ENCODE results near the gene FITM1. TPM values are rescaled to one million over a fixed set of nuclear protein-coding genes. Genes with fewer than 3 reads are reported as not detected.

Gene FITM1
- total RNA-seq, 1 experiment from 2014 or later: 0.55 TPM

- H3K4me1 ChIP-seq (ENCODE audit: insufficient read depth, low read length): peaks cover 13% of the 10 kb centered on the region
- no peaks in the 10 kb centered on the region for H4K20me1 ChIP-seq (ENCODE audit: low read length)
- DNase-seq (no peak), ATAC-seq (no peak)
- no peaks in the 10 kb centered on the region for H3K79me2 ChIP-seq (ENCODE audit: low read length)
- no peaks in the 10 kb centered on the region for H3K9me2 ChIP-seq (replicated peaks; ENCODE audit: low read length)
- peaks cover 18% of the 10 kb centered on the region for H3K36me3 ChIP-seq (ENCODE audit: low read depth, low read length)
- no peaks in the 10 kb centered on the region for H3K27me3 ChIP-seq (ENCODE audit: low read length)
- TF ChIP-seq, protein P1, sequence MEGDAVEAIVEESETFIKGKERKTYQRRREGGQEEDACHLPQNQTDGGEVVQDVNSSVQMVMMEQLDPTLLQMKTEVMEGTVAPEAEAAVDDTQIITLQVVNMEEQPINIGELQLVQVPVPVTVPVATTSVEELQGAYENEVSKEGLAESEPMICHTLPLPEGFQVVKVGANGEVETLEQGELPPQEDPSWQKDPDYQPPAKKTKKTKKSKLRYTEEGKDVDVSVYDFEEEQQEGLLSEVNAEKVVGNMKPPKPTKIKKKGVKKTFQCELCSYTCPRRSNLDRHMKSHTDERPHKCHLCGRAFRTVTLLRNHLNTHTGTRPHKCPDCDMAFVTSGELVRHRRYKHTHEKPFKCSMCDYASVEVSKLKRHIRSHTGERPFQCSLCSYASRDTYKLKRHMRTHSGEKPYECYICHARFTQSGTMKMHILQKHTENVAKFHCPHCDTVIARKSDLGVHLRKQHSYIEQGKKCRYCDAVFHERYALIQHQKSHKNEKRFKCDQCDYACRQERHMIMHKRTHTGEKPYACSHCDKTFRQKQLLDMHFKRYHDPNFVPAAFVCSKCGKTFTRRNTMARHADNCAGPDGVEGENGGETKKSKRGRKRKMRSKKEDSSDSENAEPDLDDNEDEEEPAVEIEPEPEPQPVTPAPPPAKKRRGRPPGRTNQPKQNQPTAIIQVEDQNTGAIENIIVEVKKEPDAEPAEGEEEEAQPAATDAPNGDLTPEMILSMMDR (conservative IDR thresholded peaks at IDR 0.05; ENCODE audit: low read depth, low read length): no peak
- TF ChIP-seq EZH2phosphoT487 (IDR thresholded peaks at IDR 0.05; ENCODE audit: borderline replicate concordance, low read length): no peak
- TF ChIP-seq EZH2 (IDR thresholded peaks at IDR 0.05; ENCODE audit: low read length, unreplicated experiment): no peak
- no peak overlapping the region for H3K27ac ChIP-seq (ENCODE audit: low read length)
- intact Hi-C loops (cut with micrococcal nuclease): no loop called here
- no peaks in the 10 kb centered on the region for H3K9me3 ChIP-seq (ENCODE audit: low read length)
- H2AFZ ChIP-seq (ENCODE audit: low read length): no peak overlapping the region
- ChIA-PET CTCF (interaction anchor here (1.1 kb wide), 1 partner anchor 53 kb away, joined by 3 read pairs; no protein-coding TSS in a partner anchor), POLR2A (ENCODE audit: unreplicated experiment) (interaction anchor here (1.1 kb wide), 1 partner anchor 21 kb away, joined by 5 read pairs; the partner anchor contains the start of gene EMC9)
- peak overlapping the region; percentile 65 for H3K4me2 ChIP-seq (ENCODE audit: low read length)
- H3F3A ChIP-seq (ENCODE audit: low read length, unreplicated experiment): no peaks in the 10 kb centered on the region
- H3K9ac ChIP-seq (ENCODE audit: low read length): peak overlapping the region; percentile 46; the same call in 1 of the 2 replicates
- H3K4me3 ChIP-seq (ENCODE audit: low read length): peak overlapping the region; percentile 47; the same call in 1 of the 2 replicates
- BruUV-seq (replicated peaks): no TSS peak
These were observed 31.6 kb downstream of the FITM1 start for GRCh38 chr14:24162093-24162492.

DNA sequence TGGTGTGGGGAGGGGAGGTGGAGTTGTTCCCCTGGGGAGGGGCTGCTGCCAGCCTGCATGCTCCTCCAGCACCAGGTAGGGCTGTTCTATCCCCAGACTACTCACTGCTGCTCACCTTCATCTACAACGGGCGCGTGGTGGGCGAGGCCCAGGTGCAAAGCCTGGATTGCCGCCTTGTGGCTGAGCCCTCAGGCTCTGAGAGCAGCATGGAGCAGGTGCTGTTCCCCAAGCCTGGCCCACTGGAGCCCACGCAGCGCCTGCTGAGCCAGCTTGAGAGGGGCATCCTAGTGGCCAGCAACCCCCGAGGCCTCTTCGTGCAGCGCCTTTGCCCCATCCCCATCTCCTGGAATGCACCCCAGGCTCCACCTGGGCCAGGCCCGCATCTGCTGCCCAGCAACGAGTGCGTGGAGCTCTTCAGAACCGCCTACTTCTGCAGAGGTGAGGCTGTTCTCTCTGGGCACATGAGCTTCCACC is 34.1 kb downstream of the FITM1 start:
- Histone ChIP-seq H3K9me3 (ENCODE audit: low read length) (no peaks in the 10 kb centered on the region), H3F3A (ENCODE audit: low read length, unreplicated experiment) (no peaks in the 10 kb centered on the region), H4K20me1 (ENCODE audit: low read length) (no peaks in the 10 kb centered on the region), H2AFZ (ENCODE audit: low read length) (no peak overlapping the region), H3K4me1 (ENCODE audit: insufficient read depth, low read length) (peaks cover 13% of the 10 kb centered on the region), H3K9ac (ENCODE audit: low read length) (no peak overlapping the region), H3K27me3 (ENCODE audit: low read length) (no peaks in the 10 kb centered on the region), H3K79me2 (ENCODE audit: low read length) (no peaks in the 10 kb centered on the region), H3K36me3 (ENCODE audit: low read depth, low read length) (peaks cover 13% of the 10 kb centered on the region), H3K27ac (ENCODE audit: low read length) (no peak overlapping the region), H3K9me2 (replicated peaks; ENCODE audit: low read length) (no peaks in the 10 kb centered on the region), H3K4me2 (ENCODE audit: low read length) (no peak overlapping the region), H3K4me3 (ENCODE audit: low read length) (no peak overlapping the region)
- TF ChIP-seq EZH2phosphoT487 (IDR thresholded peaks at IDR 0.05; ENCODE audit: borderline replicate concordance, low read length): no peak
- no peak for TF ChIP-seq EZH2 (IDR thresholded peaks at IDR 0.05; ENCODE audit: low read length, unreplicated experiment)
- TF ChIP-seq, protein P1 (conservative IDR thresholded peaks at IDR 0.05; ENCODE audit: low read depth, low read length): no peak
- POLR2A ChIA-PET (ENCODE audit: unreplicated experiment): no interaction called here
- intact Hi-C loops (cut with micrococcal nuclease): no loop called here
- ATAC-seq (no peak), DNase-seq (no peak)
- BruUV-seq (replicated peaks): no TSS peak
- CTCF ChIA-PET: no interaction called here

DNA sequence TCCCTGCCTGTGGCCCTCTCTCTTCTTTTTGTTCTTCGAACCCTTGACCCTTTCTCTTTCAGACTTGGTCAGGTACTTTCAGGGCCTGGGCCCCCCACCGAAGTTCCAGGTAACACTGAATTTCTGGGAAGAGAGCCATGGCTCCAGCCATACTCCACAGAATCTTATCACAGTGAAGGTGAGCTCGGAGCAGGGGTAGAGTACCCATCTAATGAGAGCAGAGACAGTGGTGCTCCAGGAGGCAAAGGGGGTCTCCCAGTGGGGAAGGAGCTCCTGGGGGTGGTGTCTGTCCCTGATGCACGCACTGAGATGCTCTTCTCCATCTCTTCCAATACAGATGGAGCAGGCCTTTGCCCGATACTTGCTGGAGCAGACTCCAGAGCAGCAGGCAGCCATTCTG is 35.3 kb downstream of the FITM1 start:
- Histone ChIP-seq H3K4me2 (ENCODE audit: low read length) (no peak overlapping the region), H3K36me3 (ENCODE audit: low read depth, low read length) (peaks cover 9% of the 10 kb centered on the region), H3K4me1 (ENCODE audit: insufficient read depth, low read length) (peaks cover 11% of the 10 kb centered on the region), H3K9ac (ENCODE audit: low read length) (no peak overlapping the region), H3K79me2 (ENCODE audit: low read length) (no peaks in the 10 kb centered on the region), H3K4me3 (ENCODE audit: low read length) (no peak overlapping the region), H3K9me3 (ENCODE audit: low read length) (no peaks in the 10 kb centered on the region), H4K20me1 (ENCODE audit: low read length) (no peaks in the 10 kb centered on the region), H3F3A (ENCODE audit: low read length, unreplicated experiment) (no peaks in the 10 kb centered on the region), H3K27ac (ENCODE audit: low read length) (no peak overlapping the region), H3K27me3 (ENCODE audit: low read length) (no peaks in the 10 kb centered on the region), H3K9me2 (replicated peaks; ENCODE audit: low read length) (no peaks in the 10 kb centered on the region), H2AFZ (ENCODE audit: low read length) (no peak overlapping the region)
- DNase-seq (no peak), ATAC-seq (no peak)
- ChIA-PET CTCF (interaction anchor here (0.5 kb wide), 1 partner anchor 32 kb away, joined by 6 read pairs; no protein-coding TSS in a partner anchor), POLR2A (ENCODE audit: unreplicated experiment) (no interaction called here)
- no peak for TF ChIP-seq EZH2 (IDR thresholded peaks at IDR 0.05; ENCODE audit: low read length, unreplicated experiment)
- no peak for TF ChIP-seq EZH2phosphoT487 (IDR thresholded peaks at IDR 0.05; ENCODE audit: borderline replicate concordance, low read length)
- TF ChIP-seq, protein P1 (conservative IDR thresholded peaks at IDR 0.05; ENCODE audit: low read depth, low read length): no peak
- no TSS peak for BruUV-seq (replicated peaks)
- intact Hi-C loops (cut with micrococcal nuclease): no loop called here

Data from PC-3 (cell line).